Measurements from ENCODE around the gene PCNX1.

Gene PCNX1

GRCh38 chr14:70982200-70982599 is 74.9 kb downstream of the PCNX1 start:
- no peak for TF ChIP-seq CTCF (conservative IDR thresholded peaks at IDR 0.05; ENCODE audit: low read depth, low read length)
- DNase-seq (ENCODE audit: low read depth), result no peak
- no peak overlapping the region for H3K4me3 ChIP-seq (ENCODE audit: low read depth, low read length)

- TF ChIP-seq CTCF (conservative IDR thresholded peaks at IDR 0.05; ENCODE audit: low read depth, low read length), result no peak
- no peak overlapping the region for H3K4me3 ChIP-seq (ENCODE audit: low read depth, low read length)
Observed at GRCh38 chr14:70987041-70987440, 79.8 kb downstream of the PCNX1 start.

GRCh38 chr14:70988452-70988851 is 81.2 kb downstream of the PCNX1 start:
- no peak for DNase-seq (ENCODE audit: low read depth)
- no peak overlapping the region for H3K4me3 ChIP-seq (ENCODE audit: low read depth, low read length)
- no peak for TF ChIP-seq CTCF (conservative IDR thresholded peaks at IDR 0.05; ENCODE audit: low read depth, low read length)

More at GRCh38 chr14:70987041-70987440, 79.8 kb downstream of the PCNX1 start:
- peak; percentile 34 for DNase-seq (ENCODE audit: low read depth)

- no peak for DNase-seq (ENCODE audit: low read depth)
- no peak overlapping the region for H3K4me3 ChIP-seq (ENCODE audit: low read depth, low read length)
- TF ChIP-seq CTCF (conservative IDR thresholded peaks at IDR 0.05; ENCODE audit: low read depth, low read length), result no peak
Observed at GRCh38 chr14:70993931-70994330, 86.7 kb downstream of the PCNX1 start.

GRCh38 chr14:70995211-70995610 is 88.0 kb downstream of the PCNX1 start:
- no peak for TF ChIP-seq CTCF (conservative IDR thresholded peaks at IDR 0.05; ENCODE audit: low read depth, low read length)
- DNase-seq (ENCODE audit: low read depth), result no peak
- no peak overlapping the region for H3K4me3 ChIP-seq (ENCODE audit: low read depth, low read length)

GRCh38 chr14:70995671-70996070 is 88.4 kb downstream of the PCNX1 start:
- TF ChIP-seq CTCF (conservative IDR thresholded peaks at IDR 0.05; ENCODE audit: low read depth, low read length), result no peak
- H3K4me3 ChIP-seq (ENCODE audit: low read depth, low read length), result no peak overlapping the region
- DNase-seq (ENCODE audit: low read depth), result peak; percentile 33

GRCh38 chr14:70999117-70999516 is 91.9 kb downstream of the PCNX1 start:
- no peak for TF ChIP-seq CTCF (conservative IDR thresholded peaks at IDR 0.05; ENCODE audit: low read depth, low read length)
- no peak overlapping the region for H3K4me3 ChIP-seq (ENCODE audit: low read depth, low read length)
- DNase-seq (ENCODE audit: low read depth), result no peak
